NCI-H2081 treated with DMSO at 0.1 percent for 48 hours (cell line): ENCODE data around the gene SLC15A3.

ENCODE experiments used
- DNase-seq: peaks from one replicate; lab custom pipeline; 2025; lab: John Stamatoyannopoulos, UW

The SLC15A3 gene

DNA sequence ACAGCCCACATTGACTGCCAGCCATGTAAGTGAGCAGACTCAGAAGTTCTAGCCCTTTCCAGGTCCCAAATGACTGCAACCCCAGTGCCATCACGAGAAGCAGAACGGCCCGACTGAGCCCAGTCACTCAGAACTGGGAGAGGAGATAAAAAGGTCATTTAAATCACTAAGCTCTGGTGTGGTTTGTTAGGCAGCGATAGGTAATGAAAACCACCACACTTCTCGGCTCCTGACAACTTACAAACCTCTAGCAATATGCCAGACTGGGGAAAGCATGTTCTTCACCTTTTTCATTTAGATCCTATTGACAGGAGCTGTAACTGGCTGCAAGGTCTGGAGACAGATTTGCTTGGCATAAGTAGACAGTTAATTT lies 6.7 kb downstream of the SLC15A3 start:
- DNase-seq, result no peak

DNA sequence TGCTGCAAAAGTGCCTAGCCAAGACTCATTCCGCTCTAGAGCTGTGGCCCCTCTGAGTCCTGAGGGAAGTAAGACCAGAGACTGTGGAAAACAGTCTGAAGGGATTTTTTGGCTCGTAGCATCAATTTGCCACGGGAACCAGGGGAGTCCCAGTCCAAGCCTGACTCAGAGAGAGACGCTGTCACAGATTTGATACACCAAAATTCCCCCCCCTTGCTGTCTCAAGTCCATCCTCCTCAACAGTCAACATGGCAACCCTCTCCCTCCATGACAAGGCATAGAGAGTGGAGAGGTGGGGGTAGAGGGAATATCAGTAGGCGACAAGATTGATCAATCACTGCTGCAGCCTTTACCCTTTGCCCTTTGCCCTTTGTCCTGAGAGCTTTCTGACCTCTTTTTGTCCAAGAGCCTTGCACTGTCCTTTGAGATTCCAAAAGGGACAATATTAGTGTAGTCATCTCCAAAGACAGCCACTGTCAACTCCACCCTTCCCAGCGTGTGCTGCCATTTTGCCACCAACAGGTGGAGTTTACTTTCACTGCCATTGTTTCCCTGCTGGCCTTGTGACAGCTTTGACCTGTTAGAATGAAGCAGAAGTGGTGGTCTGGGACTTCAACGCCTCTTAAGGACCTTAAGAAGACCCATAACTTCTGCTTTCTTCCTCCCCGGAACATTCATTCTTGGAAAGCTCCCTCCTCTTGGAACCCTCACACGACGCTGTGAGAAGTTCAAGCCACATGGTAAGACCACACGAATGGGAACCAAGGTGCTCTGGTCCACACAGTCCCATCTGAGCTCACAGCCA lies 7.3 kb downstream of the SLC15A3 start:
- DNase-seq, result no peak

DNA sequence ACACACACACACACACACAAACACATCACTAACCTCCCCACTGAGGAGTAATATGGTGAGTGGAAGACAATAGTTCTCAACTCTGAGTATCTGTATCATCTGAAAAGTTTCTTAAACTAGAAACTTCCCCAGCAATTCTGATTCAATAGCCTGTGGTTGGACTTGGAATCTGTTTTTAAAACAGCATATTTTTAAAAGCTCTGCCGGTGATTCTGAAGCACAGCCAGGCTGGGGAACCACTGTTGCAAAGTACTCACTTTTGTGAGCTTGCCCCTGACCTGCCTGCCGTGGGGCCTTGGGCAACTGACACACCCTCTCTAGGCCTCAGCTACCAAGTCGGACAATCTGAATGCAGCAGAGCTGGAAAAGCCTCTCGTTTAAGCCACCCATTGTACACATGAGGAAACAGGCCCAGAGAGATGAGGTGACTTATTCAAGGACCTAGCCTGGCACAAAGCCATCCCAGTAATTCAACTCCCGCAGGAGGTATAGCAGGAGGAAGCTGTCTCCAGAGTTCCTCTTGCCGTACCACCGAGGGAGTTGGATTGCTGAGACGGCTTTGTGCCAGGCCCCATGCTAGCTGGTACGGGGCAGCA lies 8.9 kb downstream of the SLC15A3 start:
- DNase-seq, result no peak

DNA sequence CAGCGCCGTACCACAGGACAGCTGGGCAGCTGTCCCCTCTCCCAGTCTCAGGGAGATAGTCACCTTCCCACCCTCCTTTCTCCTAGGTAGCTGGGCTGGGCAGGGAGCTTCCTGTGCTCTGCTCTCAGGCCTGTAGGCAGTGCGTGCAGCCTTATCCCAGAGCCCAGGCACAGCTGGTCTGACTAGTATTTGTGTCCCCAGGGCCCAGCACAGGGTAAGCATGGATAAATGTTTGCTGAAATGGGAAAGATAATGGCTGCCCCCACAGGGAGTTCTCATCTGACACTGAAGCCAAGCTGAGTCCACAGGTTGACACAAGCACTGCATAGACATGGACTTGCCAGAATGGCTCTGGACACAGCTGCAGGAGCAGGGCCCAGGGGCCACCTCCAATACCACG lies 9.8 kb downstream of the SLC15A3 start:
- no peak for DNase-seq

DNA sequence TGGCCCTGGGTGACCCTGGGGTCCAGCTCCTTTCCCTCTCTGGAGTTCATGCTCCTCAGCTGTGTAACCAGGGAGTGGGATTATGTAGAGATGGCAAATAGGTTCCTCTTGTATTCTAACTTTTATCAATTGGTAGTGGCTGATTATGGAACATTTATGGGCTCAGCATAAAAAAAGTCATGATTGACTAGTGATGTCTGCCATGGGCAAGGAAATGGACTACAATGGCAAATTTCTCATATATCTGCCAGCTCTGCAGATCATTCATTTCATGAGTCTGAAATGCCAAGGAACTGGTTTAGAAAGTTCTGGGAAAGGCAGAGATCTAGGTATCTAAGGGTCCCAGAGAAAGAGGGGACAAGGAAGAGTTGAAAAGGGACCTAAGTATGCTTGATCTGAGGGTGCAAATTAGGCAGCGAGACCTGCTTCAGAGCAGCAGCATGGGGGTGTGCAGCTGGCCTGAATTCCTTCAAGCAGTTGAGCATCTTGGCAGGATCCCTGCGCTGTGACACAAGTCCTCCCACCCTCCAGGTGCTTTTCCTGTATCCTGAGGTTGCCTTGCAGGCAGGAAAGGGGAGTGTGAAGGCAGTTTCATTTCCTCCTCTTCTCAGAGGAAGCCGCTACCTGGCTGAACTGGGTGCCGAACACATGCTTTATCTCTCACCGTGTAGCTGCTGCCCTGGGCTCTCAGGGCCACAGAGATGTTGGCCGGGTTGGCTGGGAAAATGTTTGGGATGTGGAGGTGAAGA lies 10.4 kb downstream of the SLC15A3 start:
- DNase-seq, result no peak

DNA sequence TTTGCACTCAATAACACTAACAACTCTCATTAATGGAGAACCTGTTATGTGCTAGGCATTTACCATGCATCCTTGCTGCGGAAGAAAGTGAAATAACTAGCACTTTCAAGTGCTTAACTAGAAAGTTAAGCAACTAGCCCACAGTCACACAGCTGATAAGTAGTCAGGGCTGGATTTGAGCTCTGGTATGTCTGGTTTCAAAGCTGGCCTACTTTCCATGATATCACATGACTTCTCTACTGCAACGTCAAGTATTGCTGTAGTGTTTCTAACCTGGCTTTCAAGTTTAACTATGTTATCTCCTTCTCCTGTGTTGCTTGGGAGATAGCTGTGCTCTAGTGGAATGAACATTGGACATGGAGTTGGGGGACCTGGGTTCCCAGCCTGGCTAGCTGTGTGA lies 12.1 kb downstream of the SLC15A3 start:
- DNase-seq, result no peak

DNA sequence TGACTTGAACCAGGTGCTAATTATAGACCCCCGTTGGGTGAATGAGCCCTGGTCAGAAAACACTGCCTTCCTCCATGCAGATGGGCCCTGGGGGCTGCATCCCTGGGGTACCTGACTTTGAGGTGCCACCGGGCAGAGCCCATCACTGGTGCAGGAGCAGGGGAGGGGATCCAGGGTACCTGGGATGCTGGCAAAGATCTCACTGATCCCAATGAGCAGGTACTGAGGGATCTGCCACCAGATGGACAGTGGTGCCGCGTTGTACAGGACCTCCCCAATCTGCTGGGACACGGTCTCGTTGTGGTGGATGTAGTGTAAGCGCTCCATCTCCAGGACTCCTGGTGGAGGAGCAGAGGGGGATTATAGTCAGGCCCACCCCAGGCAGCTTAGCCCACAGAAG lies 12.7 kb downstream of the SLC15A3 start:
- DNase-seq, result no peak

DNA sequence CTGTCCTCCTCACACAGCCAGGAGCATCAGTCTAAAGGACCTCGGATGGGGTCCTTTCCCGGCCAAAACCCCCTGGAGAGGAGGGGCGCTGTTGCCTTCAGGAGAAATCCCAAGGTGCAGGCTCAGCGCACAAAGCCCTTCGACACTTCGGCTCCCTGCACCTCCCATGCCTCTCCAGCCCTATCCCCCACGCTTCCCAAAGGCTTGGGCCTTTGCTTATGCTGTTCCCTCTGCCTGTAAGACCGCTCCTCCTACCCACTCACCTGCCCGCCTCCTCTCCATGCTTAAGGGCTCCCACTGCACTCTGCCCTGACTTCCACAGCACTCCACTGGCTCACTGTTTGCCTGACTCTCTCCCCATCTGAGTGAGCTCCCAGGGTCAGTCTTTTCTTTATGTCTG lies 13.5 kb downstream of the SLC15A3 start:
- no peak for DNase-seq

DNA sequence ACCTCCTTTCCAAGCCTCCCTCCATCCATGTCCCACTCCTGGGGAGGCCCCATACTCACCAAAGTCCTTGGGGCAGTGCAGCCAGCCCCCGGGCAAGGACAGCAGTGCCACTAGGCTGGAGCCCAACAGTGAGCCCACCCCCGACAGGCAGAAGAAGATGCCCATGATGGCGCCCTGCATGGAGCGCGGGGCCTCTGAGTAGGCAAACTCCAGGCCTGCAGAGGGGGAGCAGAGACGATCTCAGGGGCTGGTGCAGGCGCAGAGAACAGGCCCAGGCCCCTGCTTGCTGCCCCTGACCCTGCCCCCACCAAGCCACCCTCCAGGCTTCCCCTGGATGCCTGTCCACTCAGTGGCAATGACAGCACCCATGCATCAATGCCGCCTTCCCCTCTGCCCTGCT lies 14.2 kb downstream of the SLC15A3 start:
- no peak for DNase-seq

DNA sequence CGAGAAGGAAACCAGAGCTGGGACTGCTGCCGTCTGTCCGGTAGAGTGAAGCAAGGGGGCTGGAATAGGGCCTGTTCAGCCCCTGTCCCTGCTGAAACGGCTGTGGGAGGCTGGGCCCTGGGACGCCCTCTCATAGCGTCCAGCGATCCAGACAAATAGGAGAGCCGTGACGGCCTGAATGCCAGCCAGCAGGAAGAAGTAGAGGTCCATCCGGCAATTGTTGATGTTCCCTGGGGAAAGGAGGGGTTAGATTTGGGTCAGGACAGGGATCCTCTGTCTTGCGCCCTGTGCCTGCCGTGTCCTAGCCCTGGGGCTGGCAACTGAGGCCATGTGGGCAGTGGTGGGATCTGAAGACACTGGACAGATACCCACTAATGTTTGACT lies 14.8 kb downstream of the SLC15A3 start:
- DNase-seq, result no peak

DNA sequence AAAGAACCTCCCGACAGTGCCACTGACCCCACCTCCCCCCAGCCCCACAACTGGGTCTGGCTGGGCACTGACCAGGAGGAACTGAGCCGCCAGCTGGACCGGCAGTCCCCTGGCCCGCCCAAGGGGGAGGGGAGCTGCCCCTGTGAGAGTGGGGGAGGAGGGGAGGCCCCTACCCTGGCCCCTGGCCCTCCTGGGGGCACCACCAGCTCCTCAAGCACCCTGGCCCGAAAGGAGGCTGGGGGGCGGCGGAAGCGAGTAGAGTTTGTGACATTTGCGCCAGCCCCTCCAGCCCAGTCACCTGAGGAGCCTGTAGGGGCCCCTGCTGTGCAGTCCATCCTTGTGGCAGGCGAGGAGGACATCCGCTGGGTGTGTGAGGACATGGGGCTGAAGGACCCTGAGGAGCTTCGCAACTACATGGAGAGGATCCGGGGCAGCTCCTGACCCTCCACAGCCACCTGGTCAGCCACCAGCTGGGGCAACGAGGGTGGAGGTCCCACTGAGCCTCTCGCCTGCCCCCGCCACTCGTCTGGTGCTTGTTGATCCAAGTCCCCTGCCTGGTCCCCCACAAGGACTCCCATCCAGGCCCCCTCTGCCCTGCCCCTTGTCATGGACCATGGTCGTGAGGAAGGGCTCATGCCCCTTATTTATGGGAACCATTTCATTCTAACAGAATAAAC lies 15.4 kb downstream of the SLC15A3 start:
- no peak for DNase-seq

DNA sequence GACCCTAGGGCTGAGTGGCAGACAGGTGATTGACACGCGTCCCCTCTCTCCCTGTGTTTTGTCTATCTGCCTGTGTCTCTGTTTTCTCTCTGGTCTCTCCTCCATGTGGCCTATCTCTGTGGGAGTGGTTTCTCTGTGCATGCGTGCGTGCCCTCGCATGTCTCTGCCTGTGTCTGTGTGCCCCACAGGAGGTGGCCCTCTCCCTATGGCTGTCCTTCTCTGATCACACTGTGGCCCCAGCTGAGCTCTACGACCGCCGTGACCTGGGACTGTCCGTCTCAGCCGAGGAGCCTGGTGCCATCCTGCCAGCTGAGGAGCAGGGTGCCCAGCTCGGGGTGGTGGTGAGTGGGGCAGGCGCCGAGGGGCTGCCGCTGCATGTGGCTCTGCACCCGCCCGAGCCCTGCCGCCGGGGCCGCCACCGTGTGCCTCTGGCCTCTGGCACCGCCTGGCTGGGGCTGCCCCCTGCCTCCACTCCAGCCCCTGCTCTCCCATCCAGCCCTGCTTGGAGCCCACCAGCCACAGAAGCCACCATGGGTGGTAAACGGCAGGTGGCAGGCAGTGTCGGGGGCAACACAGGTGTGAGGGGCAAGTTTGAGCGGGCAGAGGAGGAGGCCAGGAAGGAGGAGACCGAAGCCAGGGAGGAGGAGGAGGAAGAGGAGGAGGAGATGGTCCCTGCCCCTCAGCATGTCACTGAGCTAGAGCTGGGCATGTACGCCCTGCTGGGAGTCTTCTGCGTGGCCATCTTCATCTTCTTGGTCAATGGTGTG lies 16.1 kb downstream of the SLC15A3 start:
- DNase-seq, result no peak

DNA sequence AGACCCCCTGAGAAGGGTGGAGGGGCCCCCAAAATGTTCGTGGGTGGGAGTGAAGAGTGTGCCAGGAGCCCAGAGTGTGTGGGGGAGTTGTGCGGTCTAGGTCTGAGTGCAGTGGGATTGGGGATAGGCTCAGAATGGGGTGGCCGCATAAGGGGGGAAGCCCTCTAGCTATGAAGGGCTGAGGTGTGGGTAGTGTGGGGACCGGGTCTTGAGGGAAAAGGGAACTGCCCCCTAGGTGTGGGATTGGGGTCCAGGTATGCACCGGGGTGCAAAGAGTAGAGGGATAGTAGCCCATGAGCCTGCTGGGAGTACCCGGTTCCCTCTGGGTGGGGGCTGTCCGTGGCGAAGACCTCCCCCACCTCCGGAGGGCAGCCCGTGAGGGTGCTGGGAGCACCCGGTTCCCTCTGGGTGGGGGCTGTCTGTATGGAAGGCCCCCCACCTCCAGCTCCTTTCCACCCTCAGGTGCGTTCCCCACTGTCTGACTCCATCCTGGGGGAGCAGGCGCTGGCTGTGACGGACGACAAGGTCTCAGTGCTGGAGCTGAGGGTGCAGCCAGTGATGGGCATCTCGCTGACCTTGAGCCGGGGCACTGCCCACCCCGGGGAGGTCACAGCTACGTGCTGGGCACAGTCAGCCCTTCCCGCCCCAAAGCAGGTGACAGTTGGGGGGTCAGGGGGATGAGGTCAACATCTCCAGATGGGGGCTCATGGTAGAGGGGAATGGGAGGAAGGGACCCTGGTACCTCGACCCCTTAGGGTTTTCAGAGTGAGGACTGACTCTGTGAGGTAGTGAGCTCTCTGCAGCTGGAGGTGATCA lies 17.0 kb downstream of the SLC15A3 start:
- DNase-seq, result no peak

DNA sequence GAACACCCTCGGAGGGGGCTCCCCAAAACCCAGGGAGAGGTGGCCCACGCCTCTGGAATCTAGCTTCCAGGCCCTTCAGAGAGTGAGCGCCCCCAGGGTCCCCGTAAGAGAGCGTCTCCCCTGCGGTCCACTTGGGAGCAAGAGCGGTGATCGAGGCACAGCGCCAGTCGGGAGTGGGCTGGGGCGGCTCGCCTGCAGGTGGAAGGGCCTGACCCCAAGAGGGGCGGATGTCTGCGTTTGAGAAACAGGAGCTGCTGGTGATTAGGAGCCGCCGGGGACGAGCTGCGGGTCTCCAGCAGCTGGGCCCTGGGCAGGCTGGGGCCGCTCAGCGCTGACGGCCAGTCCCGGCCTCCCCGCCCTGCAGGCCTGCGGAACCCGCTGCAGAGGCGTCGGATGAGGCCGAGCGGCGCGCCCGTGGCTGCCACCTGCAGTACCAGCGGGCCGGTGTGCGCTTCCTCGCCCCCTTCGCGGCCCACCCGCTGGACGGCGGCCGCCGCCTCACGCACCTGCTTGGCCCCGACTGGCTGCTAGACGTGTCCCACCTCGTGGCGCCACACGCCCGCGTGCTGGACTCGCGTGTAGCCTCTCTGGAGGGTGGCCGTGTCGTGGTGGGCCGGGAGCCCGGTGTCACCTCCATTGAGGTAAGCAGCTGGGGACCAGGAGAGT lies 17.7 kb downstream of the SLC15A3 start:
- DNase-seq, result no peak

DNA sequence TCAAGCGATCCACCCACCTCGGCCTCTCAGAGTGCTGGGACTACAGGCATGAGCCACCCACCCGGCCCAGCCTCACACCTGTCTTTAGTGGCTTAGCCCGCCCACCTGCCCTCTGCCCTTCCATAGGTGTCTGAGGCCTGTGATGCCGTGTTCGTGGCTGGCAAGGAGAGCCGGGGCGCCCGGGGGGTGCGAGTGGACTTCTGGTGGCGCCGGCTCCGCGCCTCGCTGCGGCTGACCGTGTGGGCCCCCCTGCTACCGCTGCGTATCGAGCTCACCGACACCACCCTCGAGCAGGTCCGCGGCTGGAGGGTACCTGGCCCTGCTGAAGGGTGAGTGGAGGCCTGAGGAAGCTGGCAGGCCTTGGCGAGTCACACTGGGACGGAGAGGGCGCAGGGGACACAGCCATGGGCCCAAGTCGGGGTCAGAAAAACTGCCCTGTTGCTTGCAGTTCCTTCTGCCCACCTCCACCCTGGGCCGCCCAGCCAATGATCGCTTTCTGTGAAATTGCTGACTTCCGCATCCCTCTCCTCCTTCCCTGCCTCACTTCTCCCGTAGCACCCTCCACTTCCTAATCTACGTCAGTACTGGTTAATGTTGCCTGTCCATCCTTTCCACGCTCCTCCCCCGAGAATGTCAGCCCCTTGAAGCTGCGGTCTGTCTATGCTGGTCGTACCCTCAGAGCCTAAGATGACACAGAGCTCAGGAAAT lies 18.4 kb downstream of the SLC15A3 start:
- no peak for DNase-seq

DNA sequence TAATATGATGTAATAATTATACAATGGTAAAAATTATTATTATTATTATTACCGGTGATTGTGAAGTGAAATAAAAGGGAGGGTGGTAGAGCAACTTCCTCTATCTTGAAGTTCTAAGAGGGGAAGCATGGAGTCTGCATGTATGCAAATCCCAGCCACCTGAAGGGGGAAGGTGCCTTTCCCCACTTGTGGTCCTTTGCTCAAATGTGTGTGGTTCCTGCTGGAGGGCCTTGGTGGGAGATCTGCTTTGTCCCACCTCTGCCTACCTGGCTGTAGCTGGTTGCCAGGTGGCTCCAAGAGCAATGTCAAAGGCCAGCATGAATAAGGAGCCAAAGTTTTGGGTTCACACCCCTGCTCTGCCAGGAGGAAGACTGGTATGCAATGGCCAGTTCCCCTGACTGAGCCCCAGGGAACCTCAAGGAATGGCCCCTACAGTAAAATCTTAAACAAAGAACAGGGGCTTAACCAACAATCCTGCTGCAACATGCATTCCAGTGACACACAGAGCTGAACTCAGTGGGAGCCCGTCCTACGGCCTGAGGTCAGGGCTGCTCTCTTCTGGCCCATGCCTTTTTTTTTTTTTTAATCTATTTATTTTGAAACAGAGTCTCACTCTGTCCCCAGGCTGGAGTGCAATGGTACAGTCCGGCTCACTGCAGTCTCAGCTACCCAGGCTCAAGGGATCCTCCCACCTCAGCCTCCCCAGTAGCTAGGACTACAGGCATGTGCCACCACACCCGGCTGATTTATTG lies 19.2 kb downstream of the SLC15A3 start:
- DNase-seq, result no peak

DNA sequence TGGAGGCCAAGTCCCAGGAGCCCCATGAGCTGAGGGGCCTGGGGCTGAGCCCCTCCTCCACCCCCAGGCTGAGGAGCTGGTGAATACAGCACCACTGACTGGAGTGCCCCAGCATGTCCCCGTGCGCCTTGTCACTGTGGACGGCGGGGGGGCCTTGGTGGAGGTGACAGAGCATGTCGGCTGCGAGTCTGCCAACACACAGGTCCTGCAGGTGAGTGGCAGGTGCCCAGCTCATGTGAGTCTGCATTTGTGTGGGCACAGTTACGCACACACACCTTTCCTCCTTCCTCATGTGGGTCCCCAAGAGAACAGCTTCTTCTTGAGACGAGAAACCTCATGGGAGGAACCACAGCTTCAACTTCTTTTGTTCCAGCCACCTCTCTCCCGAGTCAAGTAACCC lies 20.1 kb downstream of the SLC15A3 start:
- no peak for DNase-seq

DNA sequence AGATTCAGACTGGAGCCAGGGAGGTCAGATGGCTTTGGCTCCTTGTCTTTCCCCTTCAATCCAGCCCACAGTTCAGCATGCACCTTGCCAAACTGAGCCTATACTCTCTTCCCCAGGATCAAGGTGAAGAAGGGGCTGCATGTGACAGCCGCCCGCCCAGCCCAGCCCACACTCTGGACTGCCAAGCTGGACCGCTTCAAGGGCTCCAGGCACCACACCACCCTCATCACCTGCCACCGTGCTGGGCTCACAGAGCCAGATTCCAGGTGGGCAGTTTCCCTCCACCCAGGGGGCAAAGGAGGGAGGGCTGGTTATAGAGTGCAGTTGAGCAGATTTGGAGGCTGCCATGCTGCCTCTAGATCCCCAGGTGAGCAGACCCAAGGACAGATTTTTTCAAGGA lies 21.6 kb downstream of the SLC15A3 start:
- no peak for DNase-seq

DNA sequence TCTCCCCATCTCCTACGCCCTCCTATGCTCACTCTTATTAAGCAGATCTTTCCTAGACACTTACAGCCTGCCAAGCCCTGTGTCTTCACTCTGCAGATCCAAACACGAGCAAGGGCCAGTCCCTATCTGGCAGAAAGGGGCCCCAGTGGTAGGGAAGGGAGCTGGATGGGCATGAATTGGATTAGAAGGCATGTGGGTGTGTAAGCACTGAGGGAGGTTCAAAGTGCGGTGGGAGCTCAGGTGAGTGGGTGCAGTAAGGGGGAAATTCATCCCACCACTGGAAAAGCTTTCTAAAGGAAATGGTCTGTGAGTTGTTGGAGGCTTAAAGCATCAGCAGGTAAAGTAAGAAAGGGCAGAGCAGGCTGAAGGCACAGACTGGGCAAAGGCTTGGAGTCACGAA lies 22.2 kb downstream of the SLC15A3 start:
- no peak for DNase-seq
